Esophagus squamous epithelium (tissue), 5 donors: Measurements from ENCODE around the gene DIDO1. TPM values are rescaled to one million over a fixed set of nuclear protein-coding genes. Genes with fewer than 3 reads are reported as not detected.

Source experiments
- DNase-seq: peaks from one replicate; lab custom pipeline; 2025; lab: John Stamatoyannopoulos, UW
- H3K27ac ChIP-seq, 4 donors: fragments of 200-600 bp; sonication (generic); one replicate each; pipeline ENCODE4 v1.5.1; 2016 to 2019; ENCODE audit warnings: mild to moderate bottlenecking in 1 of 4
- H3K27me3 ChIP-seq, 4 donors: fragments of 200-600 bp; sonication (generic); 1 replicate in 3 of 4; 2 replicates in 1 of 4; pipeline versions ENCODE4 v1.5.1 to v1.6.0; 2017 to 2021; ENCODE audit warnings: antibody characterized with exemption in 1 of 4
- H3K36me3 ChIP-seq, 3 donors: fragments of 200-600 bp; sonication (generic); one replicate each; pipeline ENCODE4 v1.5.1; 2016 to 2019
- H3K4me1 ChIP-seq, 3 donors: fragments of 200-600 bp; sonication (generic); one replicate each; pipeline ENCODE4 v1.5.1; 2017 to 2019
- H3K4me3 ChIP-seq, 4 donors: fragments of 200-600 bp; sonication (generic); 1 replicate in 3 of 4; 2 replicates in 1 of 4; pipeline ENCODE4 v1.5.1; 2016 to 2019; ENCODE audit warnings: mild to moderate bottlenecking in 2 of 4, moderate library complexity in 1 of 4
- H3K9me3 ChIP-seq, 3 donors: fragments of 200-600 bp; sonication (generic); one replicate each; pipeline ENCODE4 v1.5.1; 2016 to 2019
- CTCF ChIP-seq, 6 experiments: fragments of 450-650 bp in 4 of 6; fragments of 200-600 bp in 2 of 6; sonication (generic) in 2 of 6; IDR thresholded peaks; one replicate each; pipeline ENCODE4 v1.5.1; 2016 to 2019; ENCODE audit warnings: antibody characterized with exemption in 6 of 6, mild to moderate bottlenecking in 4 of 6, moderate library complexity in 4 of 6
- POLR2A ChIP-seq, 4 donors: fragments of 450-650 bp; IDR thresholded peaks; one replicate each; pipeline ENCODE4 v1.6.1; 2017; ENCODE audit warnings: antibody characterized with exemption in 4 of 4, mild to moderate bottlenecking in 4 of 4, moderate library complexity in 3 of 4
- WGBS, 2 donors: methylation state at CpG; one replicate each; pipeline ENCODE4 v1.1.5; 2018; 5-methylcytosine and 5-hydroxymethylcytosine counted together
- intact Hi-C: fragments of 100-400 bp; cut with DNase I; formaldehyde crosslinking; loops from one replicate; pipeline ENCODE4 v1.15.0; 2022
- small RNA-seq, 4 donors: library from RNA; depleted of rRNA; stranded (forward); fragments of <200 nt; gene quantifications; one replicate each; pipeline ENCODE3, GENCODE V24; 2016
- total RNA-seq, 4 donors: library from RNA; depleted of rRNA; stranded (reverse); fragments of >200 nt; gene quantifications; one replicate each; pipeline ENCODE4 v1.1.0, GENCODE V29; 2016
- donor health status: DM: yes; HTN: yes; CAD: no.

Gene DIDO1
- total RNA-seq, 4 donors from 2014 or later: 27.6 to 57.8 (median 36.7) TPM

GRCh38 chr20:62828511-62829230 lies 97.6 kb downstream of the DIDO1 start:
- intact Hi-C loops: no loop called here
- no peak for DNase-seq

GRCh38 chr20:62828051-62828450 lies 98.3 kb downstream of the DIDO1 start:
- peaks cover 29 to 35% (median 33%) of the 10 kb centered on the region in 3 donors for H3K4me1 ChIP-seq
- H3K9me3 ChIP-seq: no peaks in the 10 kb centered on the region
- 67 to 86% methylated on average over 1 to 5 of the region's 9 CpGs for WGBS, 2 donors
- H3K27ac ChIP-seq: no peak overlapping the region
- peaks cover 0 to 29% (median 0%) of the 10 kb centered on the region in 4 donors for H3K27me3 ChIP-seq
- intact Hi-C loops: no loop called here
- TF ChIP-seq POLR2A (IDR thresholded peaks at IDR 0.05) (no peak), CTCF (IDR thresholded peaks at IDR 0.05) (no peak)
- no peak for DNase-seq
- no peaks in the 10 kb centered on the region for H3K36me3 ChIP-seq
- H3K4me3 ChIP-seq: no peak overlapping the region

More at GRCh38 chr20:62828511-62829230, 97.6 kb downstream of the DIDO1 start:
- Histone ChIP-seq H3K4me3 (no peak overlapping the region), H3K36me3 (no peaks in the 10 kb centered on the region), H3K27ac (no peak overlapping the region), H3K9me3 (no peaks in the 10 kb centered on the region), H3K27me3 (peaks cover 0 to 29% (median 0%) of the 10 kb centered on the region in 4 donors), H3K4me1 (peaks cover 31 to 36% (median 36%) of the 10 kb centered on the region in 3 donors)
- TF ChIP-seq CTCF (IDR thresholded peaks at IDR 0.05) (no peak), POLR2A (IDR thresholded peaks at IDR 0.05) (no peak)
- WGBS, 2 donors: 70 to 100% methylated on average over 5 to 10 of the region's 29 CpGs

Small RNAs within 50 kb of the gene (small RNA-seq; reads per million reads assigned to genes)
- gene DPH3P1: 0 reads per million in 4 donors

Other genes starting within 250 kb of the DIDO1 start
- gene NTSR1, start 217.7 kb downstream of the DIDO1 start, total RNA-seq: under 1 TPM in 2 of 4 donors, not detected in 2; 0.06 to 0.09 TPM
- 10 to 100 TPM in 1 of 4 donors, 1 to 10 TPM in 3; 5.7 to 10.1 (median 9.8) TPM for gene MRGBP, start 130.0 kb downstream of the DIDO1 start, total RNA-seq
- gene OGFR, start 121.7 kb downstream of the DIDO1 start, total RNA-seq: 10 to 100 TPM; 19.1 to 41.4 (median 27.3) TPM
- gene COL9A3, start 109.5 kb downstream of the DIDO1 start, total RNA-seq: 1 to 10 TPM in 2 of 4 donors, not detected in 2; 2.2 to 2.3 TPM
- 1 to 10 TPM; 5.2 to 8.4 (median 7.2) TPM for gene TCFL5, start 64.7 kb downstream of the DIDO1 start, total RNA-seq
- gene GID8, start 11.6 kb upstream of the DIDO1 start, total RNA-seq: 10 to 100 TPM; 41.0 to 51.2 (median 44.1) TPM
- gene SLC17A9, start 26.2 kb upstream of the DIDO1 start, total RNA-seq: 1 to 10 TPM in 2 of 4 donors, under 1 TPM in 2; 0.31 to 3.9 (median 1.4) TPM
- not detected for gene BHLHE23, start 80.5 kb upstream of the DIDO1 start, total RNA-seq